Liver (tissue), 3 donors: Measurements from ENCODE around the gene ULK4.

ENCODE experiments used
- CTCF ChIP-seq: fragments of 150-350 bp; IDR thresholded peaks from 2 replicates; pipeline ENCODE4 v1.5.1; 2017; ENCODE audit warnings: improper control_type of control experiment, low read depth, low read length; ENCODE audit not compliant: missing input control
- EGR1 ChIP-seq, 2 donors: IDR thresholded peaks; 2 replicates each; pipeline ENCODE4 v1.6.1; 2016 to 2018; ENCODE audit warnings: antibody characterized with exemption in 2 of 2, low read depth in 2 of 2
- GABPA ChIP-seq, 2 donors: IDR thresholded peaks in 1 of 2; conservative IDR thresholded peaks in 1 of 2; 2 replicates each; pipeline ENCODE4 v1.6.1; 2016; ENCODE audit warnings: antibody characterized with exemption in 2 of 2, mild to moderate bottlenecking in 1 of 2, moderate library complexity in 1 of 2
- JUND ChIP-seq, 2 donors: IDR thresholded peaks; 2 replicates each; pipeline ENCODE4 v1.6.1; 2016; ENCODE audit warnings: antibody characterized with exemption in 2 of 2
- MAX ChIP-seq: IDR thresholded peaks from 2 replicates; pipeline ENCODE4 v1.6.1; 2016; ENCODE audit warnings: antibody characterized with exemption
- RAD21 ChIP-seq, 2 donors: IDR thresholded peaks; 2 replicates each; pipeline ENCODE4 v1.6.1; 2016; ENCODE audit warnings: antibody characterized with exemption in 2 of 2, mild to moderate bottlenecking in 2 of 2
- RXRA ChIP-seq, 2 donors: IDR thresholded peaks; 2 replicates each; pipeline ENCODE4 v1.6.1; 2017 to 2018; ENCODE audit warnings: antibody characterized with exemption in 2 of 2, mild to moderate bottlenecking in 1 of 2
- SP1 ChIP-seq: IDR thresholded peaks from 2 replicates; pipeline ENCODE4 v1.6.1; 2018; ENCODE audit warnings: antibody characterized with exemption, mild to moderate bottlenecking
- TAF1 ChIP-seq: conservative IDR thresholded peaks from 2 replicates; pipeline ENCODE4 v1.6.1; 2016; ENCODE audit warnings: antibody characterized with exemption, mild to moderate bottlenecking
- ZBTB33 ChIP-seq: IDR thresholded peaks from 2 replicates; pipeline ENCODE4 v1.6.1; 2016; ENCODE audit warnings: antibody characterized with exemption
- TF ChIP-seq, protein P1 (sequence below): IDR thresholded peaks from 2 replicates; pipeline ENCODE4 v1.6.1; 2016; ENCODE audit warnings: antibody characterized with exemption, mild to moderate bottlenecking
- donor health status: healthy.
- donor health status: healthy.

DNA sequence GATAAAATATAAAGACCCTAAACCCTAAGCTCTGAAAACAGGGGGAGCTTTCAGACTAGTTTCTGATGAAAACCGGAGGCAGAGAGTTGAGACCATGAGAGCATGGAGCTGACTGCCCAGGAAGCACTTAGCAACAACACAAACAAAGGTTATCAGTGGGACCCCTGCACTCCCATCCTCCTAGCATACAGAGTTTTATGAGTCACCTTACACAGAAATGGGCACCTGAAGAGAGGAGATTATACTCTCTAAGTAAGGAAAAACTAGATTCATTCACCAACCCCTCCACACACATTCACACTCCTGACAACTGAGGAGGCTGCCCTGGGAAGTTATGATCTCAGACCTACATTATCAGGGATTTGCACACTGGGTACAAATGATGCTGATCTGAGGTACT is 261.7 kb downstream of the ULK4 start:
- TF ChIP-seq CTCF (no peak), TAF1 (no peak), RAD21 (IDR thresholded peaks at IDR 0.05) (no peak), MAX (no peak), ZBTB33 (no peak), GABPA (IDR thresholded peaks at IDR 0.05 in 1 of 2, conservative IDR thresholded peaks at IDR 0.05 in 1 of 2) (no peak), EGR1 (IDR thresholded peaks at IDR 0.05; ENCODE audit: low read depth in 2 of 2) (no peak), SP1 (no peak), JUND (IDR thresholded peaks at IDR 0.05) (no peak), RXRA (IDR thresholded peaks at IDR 0.05) (no peak)
- TF ChIP-seq, protein P1, sequence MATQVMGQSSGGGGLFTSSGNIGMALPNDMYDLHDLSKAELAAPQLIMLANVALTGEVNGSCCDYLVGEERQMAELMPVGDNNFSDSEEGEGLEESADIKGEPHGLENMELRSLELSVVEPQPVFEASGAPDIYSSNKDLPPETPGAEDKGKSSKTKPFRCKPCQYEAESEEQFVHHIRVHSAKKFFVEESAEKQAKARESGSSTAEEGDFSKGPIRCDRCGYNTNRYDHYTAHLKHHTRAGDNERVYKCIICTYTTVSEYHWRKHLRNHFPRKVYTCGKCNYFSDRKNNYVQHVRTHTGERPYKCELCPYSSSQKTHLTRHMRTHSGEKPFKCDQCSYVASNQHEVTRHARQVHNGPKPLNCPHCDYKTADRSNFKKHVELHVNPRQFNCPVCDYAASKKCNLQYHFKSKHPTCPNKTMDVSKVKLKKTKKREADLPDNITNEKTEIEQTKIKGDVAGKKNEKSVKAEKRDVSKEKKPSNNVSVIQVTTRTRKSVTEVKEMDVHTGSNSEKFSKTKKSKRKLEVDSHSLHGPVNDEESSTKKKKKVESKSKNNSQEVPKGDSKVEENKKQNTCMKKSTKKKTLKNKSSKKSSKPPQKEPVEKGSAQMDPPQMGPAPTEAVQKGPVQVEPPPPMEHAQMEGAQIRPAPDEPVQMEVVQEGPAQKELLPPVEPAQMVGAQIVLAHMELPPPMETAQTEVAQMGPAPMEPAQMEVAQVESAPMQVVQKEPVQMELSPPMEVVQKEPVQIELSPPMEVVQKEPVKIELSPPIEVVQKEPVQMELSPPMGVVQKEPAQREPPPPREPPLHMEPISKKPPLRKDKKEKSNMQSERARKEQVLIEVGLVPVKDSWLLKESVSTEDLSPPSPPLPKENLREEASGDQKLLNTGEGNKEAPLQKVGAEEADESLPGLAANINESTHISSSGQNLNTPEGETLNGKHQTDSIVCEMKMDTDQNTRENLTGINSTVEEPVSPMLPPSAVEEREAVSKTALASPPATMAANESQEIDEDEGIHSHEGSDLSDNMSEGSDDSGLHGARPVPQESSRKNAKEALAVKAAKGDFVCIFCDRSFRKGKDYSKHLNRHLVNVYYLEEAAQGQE = no peak
